Suprapubic skin (tissue), 3 donors: ENCODE results near the gene TAGLN3.

Experiments
- EP300 ChIP-seq: sonication (generic); formaldehyde crosslinking; IDR thresholded peaks from one replicate; pipeline ENCODE4 v1.6.1; 2017; ENCODE audit warnings: antibody characterized with exemption
- TF ChIP-seq, protein P1 (sequence below), 2 donors: fragments of 200-600 bp in 1 of 2; fragments of 450-650 bp in 1 of 2; sonication (generic) in 1 of 2; IDR thresholded peaks; one replicate each; pipeline ENCODE4 v1.5.1; 2016 to 2019; ENCODE audit warnings: antibody characterized with exemption in 2 of 2, mild to moderate bottlenecking in 1 of 2, moderate library complexity in 1 of 2

DNA sequence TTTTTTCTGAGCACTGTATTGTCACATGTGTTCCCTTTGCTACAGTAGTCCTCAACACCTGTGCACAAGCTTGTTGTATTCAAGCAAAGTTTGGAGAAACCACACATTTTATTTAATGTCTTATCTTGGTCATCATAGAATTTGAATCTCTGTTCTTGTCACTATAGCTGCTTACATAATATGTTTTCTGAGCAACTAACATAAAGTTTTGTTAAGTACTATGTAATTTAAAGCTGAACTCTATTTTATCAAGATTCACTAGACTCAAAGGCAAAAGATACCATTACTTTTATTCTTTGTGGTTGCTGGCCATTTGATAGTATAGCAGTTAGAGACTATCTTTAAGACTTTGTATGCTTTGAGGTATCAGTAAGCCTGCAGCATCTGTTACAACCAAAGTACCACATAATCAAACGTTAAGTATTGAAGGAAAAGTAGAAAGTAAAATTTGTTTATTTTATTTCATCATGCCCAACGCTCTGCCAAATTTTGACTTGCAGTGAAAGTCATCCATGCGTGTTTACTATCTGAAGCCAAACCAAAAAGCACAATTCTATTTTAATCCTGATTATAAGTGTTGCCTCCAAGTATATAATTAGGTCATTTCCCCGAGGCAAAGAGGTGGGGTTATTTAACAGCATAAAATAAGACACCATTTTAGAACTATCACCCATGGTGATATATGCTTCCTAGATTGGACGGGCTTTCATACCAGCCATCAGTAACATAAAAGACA lies 30.2 kb upstream of the TAGLN3 start:
- no peak for TF ChIP-seq EP300
- TF ChIP-seq, protein P1, sequence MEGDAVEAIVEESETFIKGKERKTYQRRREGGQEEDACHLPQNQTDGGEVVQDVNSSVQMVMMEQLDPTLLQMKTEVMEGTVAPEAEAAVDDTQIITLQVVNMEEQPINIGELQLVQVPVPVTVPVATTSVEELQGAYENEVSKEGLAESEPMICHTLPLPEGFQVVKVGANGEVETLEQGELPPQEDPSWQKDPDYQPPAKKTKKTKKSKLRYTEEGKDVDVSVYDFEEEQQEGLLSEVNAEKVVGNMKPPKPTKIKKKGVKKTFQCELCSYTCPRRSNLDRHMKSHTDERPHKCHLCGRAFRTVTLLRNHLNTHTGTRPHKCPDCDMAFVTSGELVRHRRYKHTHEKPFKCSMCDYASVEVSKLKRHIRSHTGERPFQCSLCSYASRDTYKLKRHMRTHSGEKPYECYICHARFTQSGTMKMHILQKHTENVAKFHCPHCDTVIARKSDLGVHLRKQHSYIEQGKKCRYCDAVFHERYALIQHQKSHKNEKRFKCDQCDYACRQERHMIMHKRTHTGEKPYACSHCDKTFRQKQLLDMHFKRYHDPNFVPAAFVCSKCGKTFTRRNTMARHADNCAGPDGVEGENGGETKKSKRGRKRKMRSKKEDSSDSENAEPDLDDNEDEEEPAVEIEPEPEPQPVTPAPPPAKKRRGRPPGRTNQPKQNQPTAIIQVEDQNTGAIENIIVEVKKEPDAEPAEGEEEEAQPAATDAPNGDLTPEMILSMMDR (IDR thresholded peaks at IDR 0.05): no peak
